HG02642 (cell line): ENCODE results near the gene CACNA1C.

ENCODE experiments used
- ATAC-seq: cut with Tn5 transposase; IDR thresholded peaks from one replicate; pipeline ENCODE4 v1.9.1; 2021; ENCODE audit warnings: mild to moderate bottlenecking; ENCODE audit not compliant: unreplicated experiment, poor library complexity

The CACNA1C gene

DNA sequence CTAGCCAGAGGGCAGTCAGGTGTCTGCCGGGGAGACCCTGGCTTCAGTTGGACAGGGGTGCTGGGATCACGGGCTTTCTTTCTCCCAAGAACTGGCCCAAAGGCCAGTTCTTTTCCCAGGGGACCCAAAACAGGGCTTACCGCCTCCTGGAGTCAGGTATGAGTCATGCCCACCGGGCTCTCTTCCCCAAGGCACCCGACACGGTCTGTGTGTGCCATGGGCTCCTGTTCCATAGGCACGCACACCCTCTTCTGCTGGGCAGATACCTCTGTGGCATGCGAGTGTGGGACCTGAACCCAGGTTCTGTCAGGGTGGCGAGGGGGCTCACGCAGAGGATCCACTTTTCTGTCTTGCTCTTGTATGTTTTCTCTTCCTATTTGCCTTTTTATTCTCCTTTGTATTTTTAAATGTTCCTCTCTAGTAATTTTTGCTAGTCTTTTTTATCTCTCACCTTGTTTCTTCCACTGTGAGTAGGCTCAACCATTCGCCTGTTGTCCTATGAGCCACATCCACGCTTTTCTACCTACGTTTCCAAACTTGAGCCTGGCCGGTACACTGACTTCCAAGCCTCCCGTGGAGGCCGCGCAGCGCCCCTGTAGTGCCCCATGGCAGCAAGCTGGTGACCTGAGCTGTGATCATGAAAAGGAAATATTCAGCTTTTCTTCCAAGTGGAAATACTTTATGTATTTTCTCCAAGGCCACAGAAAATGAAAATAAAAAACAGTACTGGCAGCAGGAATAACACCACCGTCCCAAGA is 362.2 kb downstream of the CACNA1C start:
- no peak for ATAC-seq

DNA sequence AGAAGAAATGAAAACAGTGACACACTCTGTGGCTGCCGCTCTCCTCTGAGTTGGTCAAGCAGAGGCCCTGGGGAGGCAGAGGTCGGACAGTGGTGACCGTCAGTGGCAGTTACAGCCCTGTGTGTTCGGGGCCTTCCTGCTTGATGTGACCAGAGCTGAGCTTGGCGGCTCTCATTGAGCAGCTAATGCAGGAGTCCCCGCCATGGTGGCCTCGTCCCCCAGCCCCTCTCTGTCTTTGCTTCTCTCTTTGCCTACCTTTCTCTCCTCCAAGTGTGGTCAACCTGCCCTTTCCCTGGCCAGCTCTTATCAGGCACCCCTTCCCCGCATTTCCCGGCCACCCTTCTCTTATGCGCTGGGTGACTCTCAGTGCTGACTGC is 362.8 kb downstream of the CACNA1C start:
- no peak for ATAC-seq

DNA sequence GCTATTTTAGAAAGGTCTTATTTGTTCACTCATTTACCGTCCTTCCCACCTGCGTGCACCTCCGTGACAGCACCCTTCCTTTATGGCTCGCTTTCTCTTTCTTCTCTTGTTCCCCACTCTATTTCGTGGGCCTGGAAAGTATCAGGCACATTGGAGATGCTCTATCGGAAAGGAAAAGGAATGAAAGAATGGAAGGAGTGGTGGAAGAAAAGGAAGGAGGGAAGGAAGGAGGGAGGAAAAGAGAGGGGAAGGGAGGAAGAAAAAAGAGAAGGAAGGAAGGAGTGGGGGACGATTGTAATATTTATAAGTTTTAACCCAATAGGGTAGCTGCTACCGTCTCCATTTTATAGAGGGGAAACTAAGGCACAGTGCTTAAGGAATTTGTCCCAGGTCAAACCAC is 363.4 kb downstream of the CACNA1C start:
- no peak for ATAC-seq

DNA sequence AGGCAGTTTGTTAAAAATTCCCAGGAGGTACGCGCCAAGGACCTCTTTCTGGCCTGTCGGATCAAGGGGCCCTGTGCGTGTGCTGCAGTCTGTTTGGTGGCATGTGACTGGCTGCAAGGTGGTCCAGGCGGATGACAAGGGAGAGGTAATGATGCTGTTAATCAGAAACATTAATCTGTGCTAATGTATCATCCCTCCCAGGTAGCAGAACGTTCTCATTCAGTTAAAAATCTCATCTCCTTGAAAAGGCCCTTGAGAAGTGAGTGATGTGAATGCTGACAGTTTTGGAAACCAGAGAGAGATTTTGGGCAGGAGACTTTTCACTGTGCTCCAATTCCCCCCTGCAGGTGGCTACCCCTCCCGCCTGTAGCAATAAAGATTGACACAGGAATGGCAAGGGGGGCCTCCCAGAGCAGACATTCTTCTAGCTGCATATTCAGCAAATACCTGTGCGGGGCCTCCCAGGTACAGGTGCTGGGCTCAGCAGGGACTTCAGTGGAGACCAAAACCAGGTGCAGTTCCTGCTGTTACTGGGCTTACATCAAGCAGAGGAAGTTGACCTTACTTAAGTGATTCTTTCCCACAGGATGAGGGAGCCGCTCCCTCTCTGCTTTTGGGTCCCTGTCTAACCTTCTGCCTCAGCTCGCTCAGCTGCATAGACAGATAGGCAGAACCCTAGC is 364.8 kb downstream of the CACNA1C start:
- ATAC-seq = no peak

DNA sequence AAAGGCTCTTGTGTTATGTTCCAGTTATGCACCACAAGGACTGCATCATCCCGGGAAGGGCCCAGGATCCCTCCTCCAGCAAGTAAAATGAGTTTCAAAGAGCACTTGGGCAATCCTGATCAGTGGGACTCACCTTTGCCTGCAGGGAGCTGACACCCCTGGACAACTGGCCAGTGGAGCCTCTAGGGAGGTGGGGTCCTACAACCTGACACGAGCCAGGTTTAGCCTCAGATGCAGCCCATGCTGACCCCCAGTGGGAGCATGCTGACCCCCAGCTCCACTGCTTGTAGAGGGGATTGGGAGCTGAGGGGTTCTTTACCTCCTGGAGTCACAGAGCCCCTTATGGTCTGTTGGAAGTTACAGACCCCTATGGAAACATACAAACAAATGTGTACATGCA is 365.8 kb downstream of the CACNA1C start:
- no peak for ATAC-seq

DNA sequence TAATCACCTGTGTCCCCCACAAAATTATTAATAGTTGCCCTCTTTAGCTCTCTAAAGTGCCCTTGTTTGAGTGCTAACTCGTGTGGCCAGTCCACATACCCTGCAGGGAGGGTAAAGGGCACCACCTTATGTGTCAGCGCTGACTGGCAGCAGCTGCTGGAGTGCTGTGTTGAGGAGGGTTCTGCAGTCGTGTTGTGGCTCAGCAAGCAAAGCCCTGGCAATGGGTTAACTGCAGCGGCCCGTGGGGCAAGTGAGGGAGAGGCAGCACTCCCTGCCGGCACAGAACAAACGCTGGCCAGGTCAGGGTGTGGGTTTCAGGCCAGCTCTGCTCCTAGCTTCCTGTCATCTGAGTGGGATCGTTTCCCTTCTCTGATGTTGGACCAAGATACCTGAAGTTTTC is 369.8 kb downstream of the CACNA1C start:
- ATAC-seq = no peak

DNA sequence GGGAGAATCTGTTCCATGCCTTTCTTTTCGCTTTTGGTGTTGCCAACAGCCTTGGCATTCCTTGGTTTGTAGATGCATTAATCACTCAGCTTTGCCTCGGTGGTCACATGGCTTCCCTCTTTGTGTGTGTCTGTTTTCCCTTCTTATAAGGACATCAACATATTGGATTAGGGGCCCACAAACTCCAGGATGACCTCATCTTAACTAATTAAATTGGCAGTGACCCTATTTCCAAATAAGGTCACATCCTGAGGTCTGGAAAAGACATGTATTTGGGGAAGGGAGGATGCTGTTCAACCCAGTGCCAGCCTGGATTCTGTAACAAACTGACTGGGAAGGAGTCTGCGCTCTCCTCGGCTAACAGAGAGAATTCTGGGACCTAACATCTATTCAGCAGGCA is 376.2 kb downstream of the CACNA1C start:
- no peak for ATAC-seq

DNA sequence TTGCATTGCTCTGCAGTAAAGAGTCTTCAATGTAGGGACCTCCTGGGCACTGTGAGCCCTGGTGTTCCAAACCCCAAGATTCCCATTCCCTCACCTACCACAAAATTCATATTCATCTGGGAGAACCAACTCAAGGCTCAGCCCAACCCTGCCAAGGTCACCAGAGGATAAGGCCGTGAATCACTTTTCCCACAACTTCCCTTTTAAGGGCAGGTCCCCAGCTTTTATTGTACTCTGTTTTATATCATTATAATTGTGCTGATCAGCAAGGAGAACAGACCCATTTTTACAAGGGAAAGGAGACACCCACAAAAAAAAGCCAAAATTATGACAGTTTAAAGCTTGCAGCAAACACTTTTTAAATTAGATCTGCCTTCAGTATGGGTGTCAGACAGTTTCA is 379.0 kb downstream of the CACNA1C start:
- no peak for ATAC-seq

DNA sequence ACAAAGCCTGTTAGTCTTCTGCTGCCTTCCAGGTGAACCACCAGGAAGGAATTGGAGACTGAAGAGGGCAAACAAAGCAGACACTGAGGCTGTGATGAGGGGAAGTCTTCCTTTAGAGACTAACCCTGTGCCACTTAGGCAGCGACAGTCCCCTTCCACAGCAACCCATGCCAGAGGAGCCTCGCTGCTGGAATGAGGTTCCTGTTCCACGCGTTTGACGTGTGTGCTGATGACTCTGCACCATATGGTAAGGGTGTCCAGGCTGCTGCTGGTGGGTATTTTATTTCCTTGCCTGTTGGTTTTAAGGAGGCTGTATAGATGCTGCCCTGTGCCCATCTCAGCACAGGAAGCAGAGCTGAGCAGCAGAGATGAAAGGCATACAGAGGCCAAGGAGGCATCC is 380.1 kb downstream of the CACNA1C start:
- no peak for ATAC-seq

DNA sequence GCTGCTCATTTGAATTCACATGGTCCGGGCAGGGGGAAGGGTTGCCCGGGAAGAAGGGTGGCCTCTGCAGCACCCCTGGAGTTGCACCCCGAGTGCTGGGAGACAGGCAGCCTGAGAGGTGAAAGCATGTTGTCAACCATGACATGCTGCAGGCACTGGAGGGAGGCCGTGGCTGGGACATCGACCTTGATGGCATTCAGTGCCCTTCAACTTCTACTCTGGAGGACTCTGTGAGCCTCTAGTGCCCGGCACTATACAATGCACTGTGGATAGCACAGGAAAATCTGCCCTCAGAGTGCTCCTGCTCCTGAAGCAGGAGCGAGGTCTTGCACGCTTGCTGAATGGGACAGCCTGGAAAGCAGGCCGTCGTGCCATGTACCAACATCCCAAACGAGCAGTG is 382.7 kb downstream of the CACNA1C start:
- ATAC-seq = no peak

DNA sequence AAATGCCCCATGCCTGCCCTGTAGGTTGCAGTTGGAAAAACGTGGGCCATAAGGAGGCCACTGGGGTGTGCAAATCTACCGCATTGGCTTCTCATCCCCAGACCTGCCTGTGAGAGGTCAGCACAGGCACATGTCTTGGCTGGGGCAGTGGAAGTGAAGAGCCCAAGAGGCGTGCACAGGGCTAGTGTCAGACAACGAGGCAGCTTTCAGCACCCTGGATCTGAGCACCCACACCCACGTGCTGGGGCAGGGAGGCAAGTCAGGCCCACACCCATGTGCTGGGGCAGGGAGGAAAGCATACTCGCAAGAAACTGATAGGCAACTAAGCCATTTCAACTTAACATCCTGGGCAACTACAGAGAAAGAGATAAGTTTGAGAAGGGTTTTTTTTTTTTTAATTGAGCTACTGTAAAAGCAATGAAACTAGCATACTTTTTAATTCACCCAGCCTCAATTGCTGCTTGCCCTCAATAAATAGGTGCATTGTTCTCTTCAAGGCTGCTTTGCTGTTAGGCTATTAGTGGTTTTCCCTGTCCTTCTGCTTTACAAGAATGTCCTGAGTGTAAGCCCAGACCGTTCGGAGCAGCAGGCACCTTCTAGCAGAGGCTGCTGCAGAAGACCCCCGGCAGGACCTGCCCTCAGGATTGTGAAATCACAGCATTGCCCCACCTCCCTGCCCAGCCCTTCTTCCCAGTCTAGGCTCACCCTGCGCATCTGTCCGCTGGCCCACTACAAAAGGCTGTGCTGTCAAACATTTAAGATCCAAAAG is 386.7 kb downstream of the CACNA1C start:
- no peak for ATAC-seq

DNA sequence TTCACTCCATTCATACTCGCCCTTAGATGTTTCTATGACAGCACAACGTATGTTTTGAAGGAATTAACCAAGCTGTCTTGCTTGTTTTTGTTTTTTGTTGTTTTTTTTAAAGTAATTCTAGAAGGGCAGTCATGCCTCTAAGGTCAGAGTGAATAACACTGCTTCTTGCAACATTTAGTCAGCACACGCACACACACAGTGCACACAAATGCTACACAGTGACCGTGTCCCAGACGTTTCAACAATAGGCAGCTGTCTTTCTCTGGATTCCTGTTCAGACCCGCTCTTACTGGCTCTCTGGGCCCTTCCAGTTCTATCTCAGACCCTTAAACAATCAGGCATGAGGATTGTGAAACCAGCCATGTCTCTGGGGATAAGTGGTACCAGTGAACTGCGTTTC is 391.0 kb downstream of the CACNA1C start:
- ATAC-seq = no peak

DNA sequence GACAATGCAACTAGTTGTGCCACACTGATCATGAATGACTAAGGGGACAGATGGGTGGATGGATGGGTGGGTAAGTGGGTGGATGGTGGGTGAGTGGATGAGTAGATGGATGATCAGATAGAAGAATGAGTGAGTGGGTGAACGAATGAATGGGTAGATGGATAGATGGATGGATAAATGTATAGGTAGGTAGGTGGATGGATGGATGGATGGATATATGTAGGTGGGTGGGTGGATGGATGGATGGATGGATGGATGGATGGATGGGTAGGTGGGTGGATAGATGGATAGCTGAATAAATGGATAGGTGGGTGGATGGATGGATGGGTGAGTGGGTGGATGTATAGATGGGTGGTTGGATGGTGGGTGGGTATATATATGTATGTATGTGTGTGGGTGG is 393.2 kb downstream of the CACNA1C start:
- ATAC-seq = no peak

DNA sequence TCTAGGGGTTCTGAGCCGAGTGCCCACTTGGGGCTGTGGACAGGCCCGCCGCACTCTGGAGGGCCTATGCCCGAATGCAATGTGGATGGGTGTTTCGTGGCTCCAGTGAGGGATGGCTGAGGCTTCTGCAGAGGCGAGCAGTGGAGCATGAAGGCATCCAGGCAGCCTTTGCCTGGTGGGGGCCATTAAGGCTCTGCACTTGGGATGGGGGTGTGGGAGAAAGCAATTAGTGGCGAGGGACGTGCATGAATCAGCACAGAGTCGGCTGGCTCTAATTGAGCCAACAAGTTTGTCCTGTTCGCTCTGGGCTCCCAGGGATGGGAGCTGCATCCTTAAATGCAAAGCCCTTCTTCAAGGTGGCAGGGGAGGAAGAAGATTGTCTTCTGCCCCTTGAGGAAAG is 395.1 kb downstream of the CACNA1C start:
- ATAC-seq = no peak

DNA sequence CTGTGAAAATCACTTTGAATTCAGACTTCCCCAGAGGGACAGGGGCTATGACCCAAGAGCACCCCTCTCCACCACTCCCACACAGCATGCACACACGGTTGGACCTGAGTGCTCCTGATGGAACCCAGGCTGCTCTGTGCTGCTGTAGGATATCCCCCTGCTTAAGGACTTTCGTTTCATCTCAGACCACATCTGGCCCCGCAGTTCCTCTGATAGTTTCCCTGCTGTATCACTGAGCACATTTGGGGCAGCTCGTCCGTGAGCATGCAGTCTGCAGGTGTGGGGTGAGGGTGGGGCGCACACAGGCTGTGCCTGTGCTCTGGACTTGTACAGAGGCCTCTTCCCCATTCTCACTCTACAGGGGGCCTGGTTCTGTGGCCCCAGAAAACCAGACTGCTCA is 396.8 kb downstream of the CACNA1C start:
- no peak for ATAC-seq

DNA sequence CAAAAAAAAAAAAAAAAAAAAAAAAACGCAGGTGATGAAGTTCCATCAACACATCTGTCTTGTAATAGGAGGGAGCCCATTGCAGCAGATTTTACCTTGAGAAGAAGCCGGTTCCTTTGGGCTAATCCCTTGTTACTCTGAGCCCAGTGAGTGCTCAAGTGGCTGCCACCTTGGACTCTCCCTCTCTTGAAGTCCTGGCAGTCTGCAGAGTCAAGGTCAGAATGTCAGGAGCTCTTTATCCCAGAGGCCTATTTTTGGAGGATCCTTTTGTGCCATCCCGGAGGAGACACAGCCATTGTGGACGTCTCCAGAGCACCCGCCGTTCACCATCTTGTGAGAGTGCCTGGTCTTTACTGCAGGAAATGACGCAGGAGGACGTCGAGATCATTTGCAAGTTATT is 397.8 kb downstream of the CACNA1C start:
- no peak for ATAC-seq

DNA sequence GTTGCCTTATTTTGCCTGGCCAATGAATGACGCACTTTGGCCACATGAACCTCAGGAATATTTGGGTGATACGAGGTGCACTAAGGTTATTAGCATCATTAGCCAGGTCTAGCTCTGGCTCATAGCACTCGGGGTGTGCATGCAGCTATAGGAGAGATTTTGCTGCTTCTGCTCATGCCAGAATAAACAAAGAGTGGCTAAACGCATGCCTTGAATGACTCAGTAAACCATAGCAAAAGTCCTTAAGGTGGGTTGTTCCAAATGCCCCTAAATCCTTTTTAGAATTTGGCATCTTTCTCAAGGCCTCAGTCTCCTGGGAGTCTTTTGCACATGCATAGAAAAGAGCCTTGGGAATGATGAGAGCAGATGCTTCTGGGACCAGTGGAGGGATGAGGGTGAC is 398.2 kb downstream of the CACNA1C start:
- ATAC-seq = no peak

DNA sequence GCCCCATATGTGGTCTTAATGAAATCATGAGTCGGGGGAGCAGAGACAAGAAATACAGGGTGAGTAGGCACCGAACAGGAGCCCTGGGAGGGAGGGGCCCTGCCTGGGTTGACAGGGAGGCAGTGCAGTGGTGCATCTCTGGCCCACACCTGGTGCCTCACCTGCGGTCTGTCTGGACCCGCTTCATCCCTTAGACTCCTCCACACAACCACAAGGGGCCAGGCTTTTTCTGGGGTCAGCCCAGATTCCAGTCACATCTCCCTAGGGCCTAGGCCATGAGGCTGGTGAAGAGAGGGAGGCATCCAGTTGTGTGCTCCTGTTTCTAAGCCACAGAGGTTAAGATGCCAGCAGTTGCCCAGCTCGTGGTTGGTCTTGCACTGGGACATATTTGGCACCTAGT is 398.7 kb downstream of the CACNA1C start:
- ATAC-seq = no peak

DNA sequence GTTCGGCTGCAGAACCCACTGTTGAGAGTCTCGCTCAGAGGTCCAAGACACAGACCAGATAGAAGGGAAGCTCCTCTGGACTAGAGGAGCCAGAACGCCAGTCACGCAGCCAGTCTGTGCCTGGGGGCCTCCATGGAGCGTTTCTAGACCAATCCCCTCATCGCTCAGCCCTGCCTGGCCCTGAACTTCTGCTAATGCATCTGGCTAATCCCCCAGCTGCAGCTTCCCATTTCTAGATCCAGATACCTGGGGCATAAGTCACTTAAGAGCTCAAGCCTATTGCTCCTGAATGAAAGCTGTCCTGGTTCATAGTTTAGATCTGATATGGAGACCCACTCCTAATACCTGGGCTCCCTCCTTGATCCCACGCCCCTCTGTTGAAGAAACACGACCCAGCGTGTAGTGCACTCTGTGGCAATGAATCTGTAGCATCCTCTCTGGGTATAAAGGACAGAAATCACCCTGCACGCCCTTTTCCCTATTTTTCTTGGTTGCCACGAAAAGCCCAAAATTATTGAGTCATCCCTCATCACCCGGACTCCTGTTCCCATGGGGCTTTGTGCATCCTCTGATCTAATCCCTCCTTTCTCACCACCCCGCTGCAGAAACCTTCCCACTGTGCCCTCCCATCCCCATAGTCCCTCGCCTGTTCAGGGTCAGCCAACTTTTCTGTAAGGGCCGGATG is 400.4 kb downstream of the CACNA1C start:
- no peak for ATAC-seq

DNA sequence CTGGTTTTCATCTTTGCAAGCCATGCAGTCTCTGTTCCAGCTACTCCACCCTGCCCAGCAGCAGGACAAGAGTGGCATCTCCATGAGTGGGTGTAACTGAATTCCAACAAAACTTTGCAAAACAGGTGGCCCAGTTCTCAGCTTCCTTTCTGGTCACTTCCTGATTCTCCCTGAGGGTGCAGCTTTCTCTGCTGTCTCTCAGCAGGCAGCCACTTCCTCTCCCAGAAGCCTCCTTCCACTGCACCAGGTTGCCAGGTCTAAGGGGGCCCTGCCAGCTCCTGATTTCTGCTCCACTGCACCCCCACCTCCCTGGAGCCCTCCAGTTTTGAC is 400.9 kb downstream of the CACNA1C start:
- ATAC-seq = no peak

DNA sequence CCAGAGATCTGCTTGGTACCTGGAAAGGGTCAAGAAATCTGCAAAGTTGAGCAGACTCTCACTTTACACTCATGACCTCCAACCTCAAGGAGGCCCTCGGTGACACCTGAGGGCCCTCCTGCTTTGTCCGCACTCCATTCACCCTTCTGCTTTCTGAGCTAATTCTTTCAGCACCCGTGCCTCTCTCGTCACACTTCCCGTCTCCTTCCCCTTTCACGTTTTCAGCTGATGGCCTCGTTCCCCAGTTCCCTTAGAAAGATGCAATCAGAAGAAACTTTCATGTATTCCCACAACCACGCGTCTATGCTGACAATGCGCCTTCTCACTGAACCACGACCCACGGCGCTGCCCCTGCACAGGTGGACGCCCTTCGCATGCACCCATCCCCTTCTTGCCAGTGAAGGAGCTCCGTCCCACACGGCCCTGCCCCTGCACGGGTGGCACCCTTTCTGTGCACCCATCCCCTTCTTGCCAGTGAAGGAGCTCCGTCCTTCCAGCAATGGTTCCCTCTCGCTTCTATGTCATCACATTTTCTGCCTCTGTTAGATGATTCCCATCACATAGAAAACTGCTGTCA is 401.9 kb downstream of the CACNA1C start:
- no peak for ATAC-seq
